Activated naive CD8-positive, alpha-beta T cell treated with anti-CD3 and anti-CD28 coated beads, Interleukin-2, amount 50 U/mL, for 16 hours (primary cell): ENCODE data around the gene PNMA5.
A peak's percentile ranks its signal among the peaks of the same experiment; 100 is the strongest.
"Not testable (repeated sequence)": the region's sequence is repeated elsewhere in the genome, so short reads cannot be mapped to it uniquely, and the experiment has no call there.

Experiments used
- DNase-seq: peaks from one replicate; pipeline ENCODE4 v3.0.0-alpha.2; 2020; ENCODE audit warnings: low read depth, low spot score

The PNMA5 gene

DNA sequence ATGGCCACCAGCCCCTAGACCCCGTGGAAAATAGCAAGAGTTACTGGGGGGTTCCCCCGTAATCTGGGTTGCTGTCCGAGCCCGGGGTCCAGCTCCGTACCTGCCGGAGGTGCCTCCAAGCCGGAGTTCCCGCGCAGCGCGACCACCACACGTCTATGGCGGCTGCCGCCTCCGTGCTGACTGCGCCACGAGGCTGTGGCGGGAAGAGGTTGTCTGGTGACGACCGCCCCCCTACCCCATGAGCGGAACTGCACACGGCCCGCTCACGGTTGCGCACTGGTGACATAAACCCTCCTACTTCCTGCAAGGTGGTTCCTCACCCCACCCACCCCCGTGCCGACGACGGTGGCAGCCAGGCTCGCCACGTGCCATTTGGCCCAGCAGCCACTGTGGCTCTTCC lies at the start of gene PNMA5:
TSS of gene PNMA5 (minus strand) at position 184 of the 400 bp plus-strand sequence. CDS start 2,518 bp downstream, outside the sequence.
- no peak for DNase-seq

DNA sequence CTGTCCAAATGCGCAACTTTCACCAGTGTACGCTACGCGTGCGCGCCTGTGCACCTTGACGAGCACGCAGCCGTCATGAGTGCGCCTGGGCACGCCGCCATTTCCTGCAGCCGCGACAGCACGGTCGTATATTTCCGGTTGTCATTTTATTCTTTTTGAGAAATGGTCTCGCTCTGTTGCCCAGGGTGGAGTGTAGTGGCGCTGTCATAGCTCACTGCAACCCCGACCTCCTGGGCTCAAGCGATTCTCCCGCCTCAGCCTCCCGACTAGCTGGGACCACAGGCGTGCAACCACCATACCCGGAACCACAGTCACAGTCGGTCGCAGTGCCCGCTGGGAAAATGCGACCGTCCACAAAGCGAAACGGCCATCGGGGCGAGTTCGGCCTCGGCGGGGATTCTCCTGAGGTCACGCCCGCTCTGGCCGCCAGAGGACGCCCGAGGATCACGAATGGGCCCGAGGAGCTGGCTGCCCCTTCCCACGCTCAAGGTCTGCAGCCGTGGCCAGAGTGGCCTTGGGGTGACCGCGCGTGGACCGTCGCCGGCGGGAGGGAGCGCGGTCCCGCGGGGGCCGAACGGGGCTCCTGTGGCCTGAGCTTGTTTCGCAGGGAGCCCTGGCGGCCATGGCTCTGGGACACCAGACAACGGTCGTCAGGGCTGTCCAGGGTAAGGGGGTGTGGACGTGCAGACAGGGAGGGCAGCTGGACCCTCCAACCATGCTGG lies 38.6 kb upstream of the PNMA5 start:
- DNase-seq, result peak; percentile 1

- DNase-seq, result no peak
These were observed 36.9 kb upstream of the PNMA5 start for GRCh38 chrX:153030801-153031200.

GRCh38 chrX:153029875-153030274 lies 36.0 kb upstream of the PNMA5 start:
- DNase-seq, result no peak

GRCh38 chrX:153029162-153029561 lies 35.2 kb upstream of the PNMA5 start:
- DNase-seq, result no peak

- DNase-seq, result not testable (repeated sequence)
These were observed 34.6 kb upstream of the PNMA5 start for GRCh38 chrX:153028487-153028886.

- not testable (repeated sequence) for DNase-seq
These were observed 32.6 kb upstream of the PNMA5 start for GRCh38 chrX:153026501-153026900.

GRCh38 chrX:153019166-153019565 lies 25.2 kb upstream of the PNMA5 start:
- no peak for DNase-seq

GRCh38 chrX:153017174-153017573 lies 23.3 kb upstream of the PNMA5 start:
- DNase-seq, result not testable (repeated sequence)

DNA sequence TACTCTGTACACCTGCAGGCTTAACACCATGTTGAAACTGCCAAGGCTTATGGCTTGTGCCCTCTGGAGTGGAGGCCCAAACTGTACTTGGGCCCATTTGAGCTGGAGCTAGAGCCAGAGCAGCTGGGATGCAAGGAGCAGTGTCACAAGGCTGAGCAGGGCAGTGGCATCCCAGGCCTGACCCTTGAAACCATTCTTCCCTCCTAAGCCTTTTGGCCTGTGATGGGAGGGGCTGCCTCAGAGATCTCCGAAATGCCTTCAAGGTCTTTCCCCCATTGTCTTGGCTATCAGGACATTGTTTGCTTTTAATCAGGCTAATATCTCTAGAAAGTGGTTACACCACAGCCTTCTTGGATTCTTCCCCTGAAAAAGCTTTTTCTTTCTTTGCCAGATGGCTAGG lies 10.9 kb upstream of the PNMA5 start:
- DNase-seq, result no peak

- no peak for DNase-seq
These were observed 10.1 kb upstream of the PNMA5 start for GRCh38 chrX:153003981-153004380.

DNA sequence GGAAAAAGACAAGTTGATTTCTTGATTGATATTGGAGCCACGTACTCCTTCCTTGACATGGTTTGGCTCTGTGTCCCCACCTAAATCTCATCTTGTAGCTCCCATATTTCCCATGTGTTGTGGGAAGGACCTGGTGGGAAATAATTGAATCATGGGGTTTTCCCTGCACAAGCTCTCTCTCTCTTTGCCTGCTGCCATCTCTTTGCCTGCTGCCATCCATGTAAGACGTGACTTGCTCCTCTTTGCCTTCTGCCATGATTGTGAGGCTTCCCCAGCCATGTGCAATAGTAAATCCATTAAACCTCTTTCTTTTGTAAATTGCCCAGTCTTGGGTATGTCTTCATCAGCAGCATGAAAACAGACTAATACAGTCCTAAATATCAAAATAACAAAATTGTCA lies 8.3 kb upstream of the PNMA5 start:
- not testable (repeated sequence) for DNase-seq

DNA sequence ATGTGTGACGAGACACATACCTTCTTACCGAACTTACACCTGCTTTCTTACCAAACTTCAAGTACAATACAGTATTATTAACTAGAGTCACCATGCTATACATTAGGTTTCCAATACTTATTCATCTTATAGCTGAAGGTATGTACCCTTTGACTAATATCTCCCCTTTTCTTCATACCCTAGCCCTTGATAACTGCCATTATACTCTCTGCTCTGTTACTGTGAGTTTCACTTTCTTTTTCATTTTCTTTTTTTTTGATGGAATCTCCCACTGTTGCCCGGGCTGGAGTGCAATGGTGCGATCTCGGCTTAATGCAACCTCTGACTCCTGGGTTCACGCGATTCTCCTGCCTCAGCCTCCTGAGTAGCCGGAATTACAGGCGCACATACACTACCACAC lies 3.4 kb upstream of the PNMA5 start:
- DNase-seq, result no peak

DNA sequence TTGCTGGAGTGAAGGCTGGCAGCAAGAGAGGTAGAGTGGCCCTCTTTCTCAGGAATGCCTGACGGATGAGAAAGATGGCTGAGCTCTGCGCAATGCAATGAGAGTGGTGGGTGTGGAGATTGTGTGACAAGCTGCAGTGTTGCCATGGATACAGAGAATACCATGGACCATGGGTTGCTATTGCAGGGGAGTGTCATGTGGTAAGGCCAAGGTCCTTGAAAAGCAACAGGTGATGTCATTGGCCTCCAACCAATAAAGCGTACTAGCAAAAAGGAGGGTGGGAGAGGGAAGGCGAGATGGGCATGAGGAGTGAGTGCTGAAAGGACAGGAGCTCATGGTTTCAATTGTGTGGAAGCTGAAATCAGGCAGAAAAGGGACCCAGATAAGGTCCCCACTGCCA lies 1.8 kb downstream of the PNMA5 start:
- DNase-seq, result no peak

- no peak for DNase-seq
These were observed 2.8 kb downstream of the PNMA5 start for GRCh38 chrX:152991123-152991522.

DNA sequence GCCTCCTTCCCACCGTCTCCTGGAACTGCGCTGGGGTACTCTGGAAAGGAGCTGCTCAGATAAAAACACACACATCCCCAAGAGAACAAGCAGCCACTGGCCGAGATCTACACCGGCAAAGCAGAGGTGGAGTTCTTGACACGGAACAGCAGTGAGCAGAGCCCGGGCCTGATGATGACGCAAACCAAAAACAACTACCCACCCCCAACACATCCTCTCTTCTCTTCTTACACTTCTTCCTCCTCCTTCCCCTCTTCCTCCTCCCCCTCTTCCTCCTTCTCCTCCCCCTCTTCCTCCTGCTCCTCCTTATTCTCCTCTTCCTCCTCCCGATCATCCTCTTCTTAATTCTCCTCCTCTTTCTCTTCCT lies 4.6 kb downstream of the PNMA5 start:
- DNase-seq, result no peak

GRCh38 chrX:152988536-152989291 lies 5.2 kb downstream of the PNMA5 start:
- DNase-seq, result no peak

GRCh38 chrX:152987801-152988200 lies 6.1 kb downstream of the PNMA5 start:
- no peak for DNase-seq

GRCh38 chrX:152987156-152987555 lies 6.8 kb downstream of the PNMA5 start:
- DNase-seq, result not testable (repeated sequence)

DNA sequence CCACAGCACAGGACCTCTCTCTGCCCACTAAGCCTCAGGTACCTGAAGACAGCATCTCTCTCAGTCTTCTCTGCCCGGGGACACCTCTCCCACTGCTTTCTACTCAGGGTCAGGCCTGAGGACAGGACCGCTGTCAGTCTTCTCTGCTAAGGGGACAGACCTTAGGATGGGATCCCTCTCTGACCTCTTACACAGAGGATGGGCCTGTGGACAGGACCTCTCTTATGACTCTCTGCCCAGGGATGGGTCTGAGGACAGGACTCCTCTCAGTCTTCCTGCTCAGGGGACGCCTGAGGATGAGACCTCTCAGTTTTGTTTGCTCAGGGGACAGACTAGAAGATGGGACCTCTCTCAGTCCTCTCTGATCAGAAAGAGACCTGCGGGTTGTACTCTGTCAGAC lies 8.5 kb downstream of the PNMA5 start:
- DNase-seq, result not testable (repeated sequence)

- DNase-seq, result no peak
These were observed 25.7 kb downstream of the PNMA5 start for GRCh38 chrX:152968193-152968592.

DNA sequence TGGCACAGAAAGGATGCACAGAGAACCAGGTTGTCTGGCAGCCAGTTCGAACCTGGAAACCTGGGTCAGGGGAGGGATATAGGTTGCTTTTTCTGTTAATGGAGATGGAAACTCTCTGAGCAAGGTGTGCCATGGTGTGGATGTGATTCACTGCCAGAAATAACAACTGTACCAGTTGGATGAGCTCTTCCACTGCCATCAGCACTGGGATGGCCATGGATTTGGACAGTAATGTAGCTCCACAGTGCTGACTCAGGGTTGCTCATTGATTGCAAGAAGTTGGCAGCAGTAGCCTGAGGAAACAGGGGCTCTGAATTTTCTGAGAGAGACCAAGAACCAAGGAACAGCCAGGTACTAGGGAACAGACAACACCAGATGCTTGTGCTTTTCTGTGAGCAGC lies 33.8 kb downstream of the PNMA5 start:
- no peak for DNase-seq

DNA sequence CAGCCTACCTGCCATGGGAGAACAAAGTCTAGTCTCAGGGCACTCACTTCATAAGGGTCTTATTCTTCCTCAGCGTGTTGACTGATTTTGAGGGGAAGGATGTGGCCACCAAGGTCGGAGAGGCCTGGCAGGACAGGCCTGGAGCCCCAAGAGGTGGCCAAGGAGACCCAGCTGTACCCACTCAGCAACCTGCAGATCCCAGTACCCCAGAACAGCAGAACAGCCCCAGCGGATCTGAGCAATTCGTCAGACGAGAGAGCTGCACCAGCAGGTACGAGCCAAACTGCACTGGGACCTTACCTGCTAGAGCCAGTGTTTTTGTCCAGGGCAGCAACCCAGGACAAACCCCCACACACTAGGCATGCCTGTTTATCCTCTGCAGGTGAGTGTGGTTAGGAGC lies 34.3 kb downstream of the PNMA5 start:
- DNase-seq, result no peak
